Osteocyte (in vitro differentiated cells): ENCODE results near the gene ANKRD63. TPM values are rescaled to one million over a fixed set of nuclear protein-coding genes. Genes with fewer than 3 reads are reported as not detected.
A peak's percentile ranks its signal among the peaks of the same experiment; 100 is the strongest.

Experiments used
- DNase-seq: peaks from one replicate; pipeline ENCODE4 v3.0.0; 2021; ENCODE audit warnings: mixed read lengths; ENCODE audit not compliant: unreplicated experiment; ENCODE audit errors: extremely low spot score
- H3K27ac Mint-ChIP-seq: one replicate; pipeline ENCODE4 v1.8.0; 2021; ENCODE audit warnings: mild to moderate bottlenecking, mixed read lengths; ENCODE audit not compliant: unreplicated experiment
- H3K27me3 Mint-ChIP-seq: one replicate; pipeline ENCODE4 v1.8.0; 2021; ENCODE audit warnings: mixed read lengths; ENCODE audit not compliant: unreplicated experiment
- H3K36me3 Mint-ChIP-seq: one replicate; pipeline ENCODE4 v1.8.0; 2021; ENCODE audit warnings: mixed read lengths; ENCODE audit not compliant: unreplicated experiment
- H3K4me1 Mint-ChIP-seq: one replicate; pipeline ENCODE4 v1.8.0; 2021; ENCODE audit warnings: mixed read lengths; ENCODE audit not compliant: unreplicated experiment
- H3K4me3 Mint-ChIP-seq: one replicate; pipeline ENCODE4 v1.8.0; 2021; ENCODE audit warnings: mild to moderate bottlenecking, moderate library complexity, mixed read lengths; ENCODE audit not compliant: unreplicated experiment
- H3K9me3 Mint-ChIP-seq: one replicate; pipeline ENCODE4 v1.8.0; 2021; ENCODE audit warnings: mixed read lengths; ENCODE audit not compliant: unreplicated experiment
- CTCF ChIP-seq: fragments of 200-600 bp; sonication (generic); IDR thresholded peaks from 2 replicates; pipeline ENCODE4 v1.5.0; 2021; ENCODE audit warnings: antibody characterized with exemption, mild to moderate bottlenecking, moderate library complexity
- total RNA-seq: library from RNA; stranded (reverse); gene quantifications from 2 replicates; pipeline ENCODE4 v1.2.1, GENCODE V29; 2021

The ANKRD63 gene
- total RNA-seq, 1 donor from 2014 or later: 0.30 TPM

GRCh38 chr15:40243126-40243810, 39.6 kb downstream of the ANKRD63 start:
- Mint-ChIP-seq H3K9me3 (no peaks in the 10 kb centered on the region), H3K27me3 (peaks cover under 1% of the 10 kb centered on the region), H3K4me1 (peaks cover 6% of the 10 kb centered on the region), H3K4me3 (no peak overlapping the region), H3K27ac (no peak overlapping the region), H3K36me3 (no peaks in the 10 kb centered on the region)
- no peak for DNase-seq
- TF ChIP-seq CTCF: no peak

GRCh38 chr15:40242601-40243000, 40.3 kb downstream of the ANKRD63 start:
- Mint-ChIP-seq H3K4me1 (peaks cover 9% of the 10 kb centered on the region), H3K36me3 (no peaks in the 10 kb centered on the region), H3K4me3 (no peak overlapping the region), H3K27ac (no peak overlapping the region), H3K9me3 (no peaks in the 10 kb centered on the region), H3K27me3 (peaks cover 4% of the 10 kb centered on the region)
- no peak for TF ChIP-seq CTCF
- peak; percentile 76 for DNase-seq

- H3K27me3 Mint-ChIP-seq: peaks cover 4% of the 10 kb centered on the region
- no peak overlapping the region for H3K27ac Mint-ChIP-seq
- H3K9me3 Mint-ChIP-seq: no peaks in the 10 kb centered on the region
- no peak for TF ChIP-seq CTCF
- no peaks in the 10 kb centered on the region for H3K36me3 Mint-ChIP-seq
- no peak overlapping the region for H3K4me3 Mint-ChIP-seq
- DNase-seq: peak; percentile 62
- H3K4me1 Mint-ChIP-seq: peaks cover 9% of the 10 kb centered on the region
Measured at GRCh38 chr15:40242213-40242599, 40.7 kb downstream of the ANKRD63 start.

- no peak for TF ChIP-seq CTCF
- DNase-seq: peak; percentile 81
- Mint-ChIP-seq H3K36me3 (no peaks in the 10 kb centered on the region), H3K4me1 (peaks cover 9% of the 10 kb centered on the region), H3K27ac (no peak overlapping the region), H3K4me3 (no peak overlapping the region), H3K9me3 (no peaks in the 10 kb centered on the region), H3K27me3 (peaks cover 4% of the 10 kb centered on the region)
Measured at GRCh38 chr15:40241269-40242212, 41.3 kb downstream of the ANKRD63 start.
